ENCODE measurements around the gene XCR1.
"Not testable (repeated sequence)": the region's sequence is repeated elsewhere in the genome, so short reads cannot be mapped to it uniquely, and the experiment has no call there.

Gene XCR1
- long read RNA-seq, donor 1: 0 reads
- long read RNA-seq, donor 2, full-length matches to known transcripts: 1 of 1 reads
- long read RNA-seq, donor 2, partial matches to known transcripts: 0 of 1 reads
- long read RNA-seq, donor 2, other reads (novel, unspliced or antisense): 0 of 1 reads
- long read RNA-seq, donor 3: 0 reads
- long read RNA-seq, donor 4, full-length matches to known transcripts: 1 of 1 reads
- long read RNA-seq, donor 4, partial matches to known transcripts: 0 of 1 reads
- long read RNA-seq, donor 4, other reads (novel, unspliced or antisense): 0 of 1 reads
- long read RNA-seq, donor 5: 0 reads
- long read RNA-seq, donor 6: 0 reads
- long read RNA-seq, donor 7: 0 reads
- long read RNA-seq, donor 8: 0 reads

- DNase-seq: no peak
These were observed at the start of gene XCR1 for GRCh38 chr3:46027021-46027705. Gene XCR1 (minus strand): TSS chr3:46027483. CDS start chr3:46021947, 5,536 bp downstream.

GRCh38 chr3:46076606-46077005 lies 49.3 kb upstream of the XCR1 start:
- DNase-seq: no peak

GRCh38 chr3:46075816-46076215 lies 48.5 kb upstream of the XCR1 start:
- DNase-seq: no peak

- no peak for DNase-seq
These were observed 44.1 kb upstream of the XCR1 start for GRCh38 chr3:46071222-46071858.

GRCh38 chr3:46070595-46071093 lies 43.4 kb upstream of the XCR1 start:
- no peak for DNase-seq

- DNase-seq: no peak
These were observed 41.2 kb upstream of the XCR1 start for GRCh38 chr3:46068501-46068900.

- no peak for DNase-seq
These were observed 40.1 kb upstream of the XCR1 start for GRCh38 chr3:46067401-46067800.

- DNase-seq: no peak
These were observed 38.5 kb upstream of the XCR1 start for GRCh38 chr3:46065750-46066256.

GRCh38 chr3:46065294-46065705 lies 38.0 kb upstream of the XCR1 start:
- DNase-seq: no peak

GRCh38 chr3:46062679-46063078 lies 35.4 kb upstream of the XCR1 start:
- DNase-seq: no peak

GRCh38 chr3:46061887-46062286 lies 34.6 kb upstream of the XCR1 start:
- DNase-seq: no peak

GRCh38 chr3:46061108-46061720 lies 33.9 kb upstream of the XCR1 start:
- DNase-seq: no peak

GRCh38 chr3:46060551-46060950 lies 33.3 kb upstream of the XCR1 start:
- DNase-seq: no peak

- DNase-seq: no peak
These were observed 32.1 kb upstream of the XCR1 start for GRCh38 chr3:46059432-46059831.

GRCh38 chr3:46058981-46059380 lies 31.7 kb upstream of the XCR1 start:
- no peak for DNase-seq

GRCh38 chr3:46057716-46058115 lies 30.4 kb upstream of the XCR1 start:
- DNase-seq: no peak

GRCh38 chr3:46056686-46057085 lies 29.4 kb upstream of the XCR1 start:
- DNase-seq: no peak

- not testable (repeated sequence) for DNase-seq
These were observed 26.7 kb upstream of the XCR1 start for GRCh38 chr3:46053761-46054515.

- DNase-seq: not testable (repeated sequence)
These were observed 26.0 kb upstream of the XCR1 start for GRCh38 chr3:46053265-46053664.

- DNase-seq: no peak
These were observed 25.2 kb upstream of the XCR1 start for GRCh38 chr3:46052531-46052930.

GRCh38 chr3:46049093-46049492 lies 21.8 kb upstream of the XCR1 start:
- no peak for DNase-seq

- not testable (repeated sequence) for DNase-seq
These were observed 18.9 kb upstream of the XCR1 start for GRCh38 chr3:46046231-46046630.
